Measurements from ENCODE around the gene E2F1. TPM values are rescaled to one million over a fixed set of nuclear protein-coding genes. Genes with fewer than 3 reads are reported as not detected.

Gene E2F1
- polyA plus RNA-seq, 6 donors from 2014 or later: 0.16 to 0.78 (median 0.27) TPM; not detected in 2

GRCh38 chr20:33687993-33688937, 2.1 kb upstream of the E2F1 start:
- peak overlapping the region in 3 of 8 donors; percentile 27 to 87 (median 78) for H3K4me3 Mint-ChIP-seq

GRCh38 chr20:33687370-33687915, 1.3 kb upstream of the E2F1 start:
- no peak for ATAC-seq (ENCODE audit: low read depth in 2 of 2)
- Mint-ChIP-seq H3K36me3 (no peaks in the 10 kb centered on the region), H3K4me3 (peak overlapping the region in 7 of 8 donors; percentile 57 to 91 (median 80)), H3K27ac (peak overlapping the region in 1 of 6 donors; percentile 15), H3K4me1 (peaks cover 17 to 19% (median 18%) of the 10 kb centered on the region in 3 donors), H3K9me3 (no peaks in the 10 kb centered on the region), H3K27me3 (no peaks in the 10 kb centered on the region)
- no peak for DNase-seq

More at GRCh38 chr20:33687993-33688937, 2.1 kb upstream of the E2F1 start:
- H3K27me3 Mint-ChIP-seq: no peaks in the 10 kb centered on the region
- H3K36me3 Mint-ChIP-seq: no peaks in the 10 kb centered on the region
- H3K4me1 Mint-ChIP-seq: peaks cover 17 to 19% (median 18%) of the 10 kb centered on the region in 3 donors
- ATAC-seq (ENCODE audit: low read depth in 2 of 2) (no peak), DNase-seq (no peak)
- H3K27ac Mint-ChIP-seq: no peak overlapping the region
- no peaks in the 10 kb centered on the region for H3K9me3 Mint-ChIP-seq

GRCh38 chr20:33686984-33687366, 790 bp upstream of the E2F1 start:
- no peaks in the 10 kb centered on the region for H3K36me3 Mint-ChIP-seq
- no peaks in the 10 kb centered on the region for H3K27me3 Mint-ChIP-seq
- H3K27ac Mint-ChIP-seq: peak overlapping the region in 3 of 6 donors; percentile 15 to 87 (median 16)
- H3K9me3 Mint-ChIP-seq: no peaks in the 10 kb centered on the region
- DNase-seq: no peak
- no peak for ATAC-seq (ENCODE audit: low read depth in 2 of 2)
- H3K4me3 Mint-ChIP-seq: peak overlapping the region; percentile 80 to 93 (median 87)
- H3K4me1 Mint-ChIP-seq: peaks cover 18 to 19% (median 18%) of the 10 kb centered on the region in 3 donors

GRCh38 chr20:33685328-33686099, 671 bp downstream of the E2F1 start:
- peak overlapping the region; percentile 72 to 86 (median 78) for H3K4me3 Mint-ChIP-seq
- no peaks in the 10 kb centered on the region for H3K36me3 Mint-ChIP-seq
- H3K27me3 Mint-ChIP-seq: no peaks in the 10 kb centered on the region
- peaks cover 18 to 19% (median 19%) of the 10 kb centered on the region in 3 donors for H3K4me1 Mint-ChIP-seq
- H3K27ac Mint-ChIP-seq: peak overlapping the region in 4 of 6 donors; percentile 76 to 94 (median 84)
- H3K9me3 Mint-ChIP-seq: no peaks in the 10 kb centered on the region
- DNase-seq (peak; percentile 51), ATAC-seq (ENCODE audit: low read depth in 2 of 2) (peak; percentile 27 to 43)

- no peak for DNase-seq
- no peak for ATAC-seq (ENCODE audit: low read depth in 2 of 2)
- no peaks in the 10 kb centered on the region for H3K36me3 Mint-ChIP-seq
- H3K4me1 Mint-ChIP-seq: peaks cover 20 to 23% (median 20%) of the 10 kb centered on the region in 3 donors
- peak overlapping the region; percentile 72 to 86 (median 78) for H3K4me3 Mint-ChIP-seq
- peak overlapping the region in 4 of 6 donors; percentile 11 to 94 (median 78) for H3K27ac Mint-ChIP-seq
- H3K27me3 Mint-ChIP-seq: no peaks in the 10 kb centered on the region
- no peaks in the 10 kb centered on the region for H3K9me3 Mint-ChIP-seq
Measured at GRCh38 chr20:33684533-33685327, 1.5 kb downstream of the E2F1 start.

GRCh38 chr20:33681728-33682353, 4.3 kb downstream of the E2F1 start:
- ATAC-seq (ENCODE audit: low read depth in 2 of 2) (no peak), DNase-seq (no peak)
- Mint-ChIP-seq H3K4me1 (peaks cover 29 to 35% (median 32%) of the 10 kb centered on the region in 3 donors), H3K27ac (peak overlapping the region in 1 of 6 donors; percentile 87), H3K9me3 (no peaks in the 10 kb centered on the region), H3K36me3 (no peaks in the 10 kb centered on the region), H3K4me3 (peak overlapping the region in 1 of 8 donors; percentile 42), H3K27me3 (no peaks in the 10 kb centered on the region)

GRCh38 chr20:33681288-33681687, 4.9 kb downstream of the E2F1 start:
- Mint-ChIP-seq H3K9me3 (no peaks in the 10 kb centered on the region), H3K27me3 (no peaks in the 10 kb centered on the region), H3K36me3 (no peaks in the 10 kb centered on the region), H3K27ac (peak overlapping the region in 1 of 6 donors; percentile 10), H3K4me3 (no peak overlapping the region), H3K4me1 (peaks cover 24 to 29% (median 28%) of the 10 kb centered on the region in 3 donors)
- ATAC-seq (ENCODE audit: low read depth in 2 of 2) (no peak), DNase-seq (no peak)

- Mint-ChIP-seq H3K9me3 (no peaks in the 10 kb centered on the region), H3K4me1 (peaks cover 24 to 29% (median 28%) of the 10 kb centered on the region in 3 donors), H3K4me3 (no peak overlapping the region), H3K27ac (no peak overlapping the region), H3K36me3 (no peaks in the 10 kb centered on the region), H3K27me3 (no peaks in the 10 kb centered on the region)
- ATAC-seq (ENCODE audit: low read depth in 2 of 2): no peak
- DNase-seq: no peak
Measured at GRCh38 chr20:33680686-33681085, 5.5 kb downstream of the E2F1 start.

- ATAC-seq (ENCODE audit: low read depth in 2 of 2): peak; percentile 80 to 89
- H3K36me3 Mint-ChIP-seq: no peaks in the 10 kb centered on the region
- no peaks in the 10 kb centered on the region for H3K9me3 Mint-ChIP-seq
- peaks cover 22 to 27% (median 26%) of the 10 kb centered on the region in 3 donors for H3K4me1 Mint-ChIP-seq
- DNase-seq: no peak
- H3K27ac Mint-ChIP-seq: peak overlapping the region in 3 of 6 donors; percentile 7 to 75 (median 64)
- H3K27me3 Mint-ChIP-seq: no peaks in the 10 kb centered on the region
- peak overlapping the region in 1 of 8 donors; percentile 36 for H3K4me3 Mint-ChIP-seq
Measured at GRCh38 chr20:33679758-33680485, 6.3 kb downstream of the E2F1 start.

- Mint-ChIP-seq H3K9me3 (no peaks in the 10 kb centered on the region), H3K36me3 (no peaks in the 10 kb centered on the region), H3K4me3 (no peak overlapping the region), H3K27me3 (no peaks in the 10 kb centered on the region), H3K4me1 (peaks cover 30 to 35% (median 31%) of the 10 kb centered on the region in 3 donors), H3K27ac (no peak overlapping the region)
- DNase-seq: no peak
- no peak for ATAC-seq (ENCODE audit: low read depth in 2 of 2)
Measured at GRCh38 chr20:33677991-33678702, 8.0 kb downstream of the E2F1 start.
